Measurements from ENCODE around the gene WIZ. TPM values are rescaled to one million over a fixed set of nuclear protein-coding genes. Genes with fewer than 3 reads are reported as not detected.

The WIZ gene
- total and polyA plus RNA-seq, 2 experiments from 2014 or later, result 8.9 to 39.5 TPM

GRCh38 chr19:15396436-15396835, 53.3 kb downstream of the WIZ start:
- Mint-ChIP-seq H3K4me3 (no peak overlapping the region; the same call in 2 of the 3 replicates), H3K27ac (no peak overlapping the region)
- TF ChIP-seq, protein P1, sequence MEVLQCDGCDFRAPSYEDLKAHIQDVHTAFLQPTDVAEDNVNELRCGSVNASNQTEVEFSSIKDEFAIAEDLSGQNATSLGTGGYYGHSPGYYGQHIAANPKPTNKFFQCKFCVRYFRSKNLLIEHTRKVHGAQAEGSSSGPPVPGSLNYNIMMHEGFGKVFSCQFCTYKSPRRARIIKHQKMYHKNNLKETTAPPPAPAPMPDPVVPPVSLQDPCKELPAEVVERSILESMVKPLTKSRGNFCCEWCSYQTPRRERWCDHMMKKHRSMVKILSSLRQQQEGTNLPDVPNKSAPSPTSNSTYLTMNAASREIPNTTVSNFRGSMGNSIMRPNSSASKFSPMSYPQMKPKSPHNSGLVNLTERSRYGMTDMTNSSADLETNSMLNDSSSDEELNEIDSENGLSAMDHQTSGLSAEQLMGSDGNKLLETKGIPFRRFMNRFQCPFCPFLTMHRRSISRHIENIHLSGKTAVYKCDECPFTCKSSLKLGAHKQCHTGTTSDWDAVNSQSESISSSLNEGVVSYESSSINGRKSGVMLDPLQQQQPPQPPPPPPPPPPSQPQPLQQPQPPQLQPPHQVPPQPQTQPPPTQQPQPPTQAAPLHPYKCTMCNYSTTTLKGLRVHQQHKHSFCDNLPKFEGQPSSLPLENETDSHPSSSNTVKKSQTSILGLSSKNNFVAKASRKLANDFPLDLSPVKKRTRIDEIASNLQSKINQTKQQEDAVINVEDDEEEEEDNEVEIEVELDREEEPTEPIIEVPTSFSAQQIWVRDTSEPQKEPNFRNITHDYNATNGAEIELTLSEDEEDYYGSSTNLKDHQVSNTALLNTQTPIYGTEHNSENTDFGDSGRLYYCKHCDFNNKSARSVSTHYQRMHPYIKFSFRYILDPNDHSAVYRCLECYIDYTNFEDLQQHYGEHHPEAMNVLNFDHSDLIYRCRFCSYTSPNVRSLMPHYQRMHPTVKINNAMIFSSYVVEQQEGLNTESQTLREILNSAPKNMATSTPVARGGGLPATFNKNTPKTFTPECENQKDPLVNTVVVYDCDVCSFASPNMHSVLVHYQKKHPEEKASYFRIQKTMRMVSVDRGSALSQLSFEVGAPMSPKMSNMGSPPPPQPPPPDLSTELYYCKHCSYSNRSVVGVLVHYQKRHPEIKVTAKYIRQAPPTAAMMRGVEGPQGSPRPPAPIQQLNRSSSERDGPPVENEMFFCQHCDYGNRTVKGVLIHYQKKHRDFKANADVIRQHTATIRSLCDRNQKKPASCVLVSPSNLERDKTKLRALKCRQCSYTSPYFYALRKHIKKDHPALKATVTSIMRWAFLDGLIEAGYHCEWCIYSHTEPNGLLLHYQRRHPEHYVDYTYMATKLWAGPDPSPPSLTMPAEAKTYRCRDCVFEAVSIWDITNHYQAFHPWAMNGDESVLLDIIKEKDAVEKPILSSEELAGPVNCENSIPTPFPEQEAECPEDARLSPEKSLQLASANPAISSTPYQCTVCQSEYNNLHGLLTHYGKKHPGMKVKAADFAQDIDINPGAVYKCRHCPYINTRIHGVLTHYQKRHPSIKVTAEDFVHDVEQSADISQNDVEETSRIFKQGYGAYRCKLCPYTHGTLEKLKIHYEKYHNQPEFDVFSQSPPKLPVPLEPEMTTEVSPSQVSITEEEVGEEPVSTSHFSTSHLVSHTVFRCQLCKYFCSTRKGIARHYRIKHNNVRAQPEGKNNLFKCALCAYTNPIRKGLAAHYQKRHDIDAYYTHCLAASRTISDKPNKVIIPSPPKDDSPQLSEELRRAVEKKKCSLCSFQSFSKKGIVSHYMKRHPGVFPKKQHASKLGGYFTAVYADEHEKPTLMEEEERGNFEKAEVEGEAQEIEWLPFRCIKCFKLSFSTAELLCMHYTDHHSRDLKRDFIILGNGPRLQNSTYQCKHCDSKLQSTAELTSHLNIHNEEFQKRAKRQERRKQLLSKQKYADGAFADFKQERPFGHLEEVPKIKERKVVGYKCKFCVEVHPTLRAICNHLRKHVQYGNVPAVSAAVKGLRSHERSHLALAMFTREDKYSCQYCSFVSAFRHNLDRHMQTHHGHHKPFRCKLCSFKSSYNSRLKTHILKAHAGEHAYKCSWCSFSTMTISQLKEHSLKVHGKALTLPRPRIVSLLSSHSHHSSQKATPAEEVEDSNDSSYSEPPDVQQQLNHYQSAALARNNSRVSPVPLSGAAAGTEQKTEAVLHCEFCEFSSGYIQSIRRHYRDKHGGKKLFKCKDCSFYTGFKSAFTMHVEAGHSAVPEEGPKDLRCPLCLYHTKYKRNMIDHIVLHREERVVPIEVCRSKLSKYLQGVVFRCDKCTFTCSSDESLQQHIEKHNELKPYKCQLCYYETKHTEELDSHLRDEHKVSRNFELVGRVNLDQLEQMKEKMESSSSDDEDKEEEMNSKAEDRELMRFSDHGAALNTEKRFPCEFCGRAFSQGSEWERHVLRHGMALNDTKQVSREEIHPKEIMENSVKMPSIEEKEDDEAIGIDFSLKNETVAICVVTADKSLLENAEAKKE (CRISPR knock-in tag; IDR thresholded peaks at IDR 0.05), result no peak
- TF ChIP-seq ZNF114 (CRISPR knock-in tag; IDR thresholded peaks at IDR 0.05) (no peak), JUNB (IDR thresholded peaks at IDR 0.05; ENCODE audit: unreplicated experiment) (no peak), EZH2phosphoT487 (IDR thresholded peaks at IDR 0.05; ENCODE audit: unreplicated experiment) (no peak), POLR2AphosphoS5 (IDR thresholded peaks at IDR 0.05; ENCODE audit: low read depth) (no peak), ETS1 (IDR thresholded peaks at IDR 0.05) (no peak), NANOG (IDR thresholded peaks at IDR 0.05; ENCODE audit: borderline replicate concordance) (no peak), STAT1 (IDR thresholded peaks at IDR 0.05; ENCODE audit: unreplicated experiment) (no peak), EZH2 (IDR thresholded peaks at IDR 0.05; ENCODE audit: low read depth, unreplicated experiment) (no peak), CREB1 (CRISPR knock-in tag; IDR thresholded peaks at IDR 0.05; ENCODE audit: low read depth) (no peak), ZNF331 (CRISPR knock-in tag; IDR thresholded peaks at IDR 0.05; ENCODE audit: low read depth) (no peak), CTCF (conservative IDR thresholded peaks at IDR 0.05; ENCODE audit: low read depth in 2 of 2) (no peak)
- TF ChIP-seq, protein P2, sequence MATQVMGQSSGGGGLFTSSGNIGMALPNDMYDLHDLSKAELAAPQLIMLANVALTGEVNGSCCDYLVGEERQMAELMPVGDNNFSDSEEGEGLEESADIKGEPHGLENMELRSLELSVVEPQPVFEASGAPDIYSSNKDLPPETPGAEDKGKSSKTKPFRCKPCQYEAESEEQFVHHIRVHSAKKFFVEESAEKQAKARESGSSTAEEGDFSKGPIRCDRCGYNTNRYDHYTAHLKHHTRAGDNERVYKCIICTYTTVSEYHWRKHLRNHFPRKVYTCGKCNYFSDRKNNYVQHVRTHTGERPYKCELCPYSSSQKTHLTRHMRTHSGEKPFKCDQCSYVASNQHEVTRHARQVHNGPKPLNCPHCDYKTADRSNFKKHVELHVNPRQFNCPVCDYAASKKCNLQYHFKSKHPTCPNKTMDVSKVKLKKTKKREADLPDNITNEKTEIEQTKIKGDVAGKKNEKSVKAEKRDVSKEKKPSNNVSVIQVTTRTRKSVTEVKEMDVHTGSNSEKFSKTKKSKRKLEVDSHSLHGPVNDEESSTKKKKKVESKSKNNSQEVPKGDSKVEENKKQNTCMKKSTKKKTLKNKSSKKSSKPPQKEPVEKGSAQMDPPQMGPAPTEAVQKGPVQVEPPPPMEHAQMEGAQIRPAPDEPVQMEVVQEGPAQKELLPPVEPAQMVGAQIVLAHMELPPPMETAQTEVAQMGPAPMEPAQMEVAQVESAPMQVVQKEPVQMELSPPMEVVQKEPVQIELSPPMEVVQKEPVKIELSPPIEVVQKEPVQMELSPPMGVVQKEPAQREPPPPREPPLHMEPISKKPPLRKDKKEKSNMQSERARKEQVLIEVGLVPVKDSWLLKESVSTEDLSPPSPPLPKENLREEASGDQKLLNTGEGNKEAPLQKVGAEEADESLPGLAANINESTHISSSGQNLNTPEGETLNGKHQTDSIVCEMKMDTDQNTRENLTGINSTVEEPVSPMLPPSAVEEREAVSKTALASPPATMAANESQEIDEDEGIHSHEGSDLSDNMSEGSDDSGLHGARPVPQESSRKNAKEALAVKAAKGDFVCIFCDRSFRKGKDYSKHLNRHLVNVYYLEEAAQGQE (IDR thresholded peaks at IDR 0.05; ENCODE audit: unreplicated experiment), result no peak

More at GRCh38 chr19:15396436-15396835, 53.3 kb downstream of the WIZ start:
- no peak overlapping the region for H2AFZ ChIP-seq
- peaks cover 7% of the 10 kb centered on the region for H4K20me1 ChIP-seq (replicated peaks; ENCODE audit: insufficient read depth)
- no peaks in the 10 kb centered on the region for H3K9me2 ChIP-seq (ENCODE audit: insufficient read depth)
- Mint-ChIP-seq H3K9me3 (no peaks in the 10 kb centered on the region; the same call in 1 of the 3 replicates), H3K36me3 (ENCODE audit: low read depth) (peaks cover 76% of the 10 kb centered on the region), H3K27me3 (ENCODE audit: insufficient read depth, low read depth, poor library complexity) (peaks cover 5% of the 10 kb centered on the region), H3K4me1 (no peaks in the 10 kb centered on the region)
- no peak overlapping the region for H3K4me3 ChIP-seq
- no peaks in the 10 kb centered on the region for H3K27me3 ChIP-seq (ENCODE audit: insufficient read depth)
- no peak for DNase-seq (ENCODE audit: low spot score)
- no peak for ATAC-seq
- peaks cover 15% of the 10 kb centered on the region for H3K36me3 ChIP-seq (ENCODE audit: insufficient read depth)
- H3K4me1 ChIP-seq (ENCODE audit: insufficient read depth), result no peaks in the 10 kb centered on the region
- H3F3A ChIP-seq (replicated peaks; ENCODE audit: low read depth), result 0 out of 2 replicates have a peak, but pooled peaks cover 5% of the 10 kb centered on the region
- H3K79me2 ChIP-seq (replicated peaks; ENCODE audit: insufficient read depth), result peaks cover 32% of the 10 kb centered on the region
- no peak overlapping the region for H3K27ac ChIP-seq (ENCODE audit: low read depth)
- H3K4me2 ChIP-seq, result no peak overlapping the region
